Measurements from ENCODE around the gene DERA. TPM values are rescaled to one million over a fixed set of nuclear protein-coding genes. Genes with fewer than 3 reads are reported as not detected.

The DERA gene
- total RNA-seq, 1 donor from 2014 or later, result 20.2 TPM

DNA sequence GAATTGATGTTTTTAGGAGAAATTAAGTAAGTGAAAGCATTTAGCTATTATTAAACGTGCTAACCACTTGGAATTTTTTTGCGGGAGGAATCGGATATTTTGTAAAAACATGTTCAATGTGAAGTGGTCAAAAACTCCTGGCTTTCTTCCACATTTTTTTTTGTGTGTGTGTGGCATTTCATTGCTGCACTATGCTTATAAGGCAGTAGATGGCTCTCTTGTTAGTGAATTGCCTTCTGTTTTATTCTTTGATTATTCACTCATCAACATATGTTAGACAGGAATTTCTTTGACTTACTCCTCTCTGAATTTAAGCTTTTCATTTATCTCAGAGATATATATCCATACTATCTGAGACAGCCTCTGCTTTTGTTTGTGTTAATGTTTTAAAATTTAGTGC lies 71.3 kb downstream of the DERA start:
- DNase-seq, result no peak
- peak; percentile 57 for TF ChIP-seq CTCF (IDR thresholded peaks at IDR 0.05; ENCODE audit: borderline replicate concordance)
- Histone ChIP-seq H3K9me3 (replicated peaks) (no peaks in the 10 kb centered on the region), H3K4me3 (no peak overlapping the region), H3K36me3 (peaks cover 4% of the 10 kb centered on the region), H3K27ac (replicated peaks) (no peak overlapping the region), H3K4me1 (peaks cover 64% of the 10 kb centered on the region), H3K27me3 (ENCODE audit: low read depth) (no peaks in the 10 kb centered on the region)
- intact Hi-C loops (cut with micrococcal nuclease), result no loop called here

DNA sequence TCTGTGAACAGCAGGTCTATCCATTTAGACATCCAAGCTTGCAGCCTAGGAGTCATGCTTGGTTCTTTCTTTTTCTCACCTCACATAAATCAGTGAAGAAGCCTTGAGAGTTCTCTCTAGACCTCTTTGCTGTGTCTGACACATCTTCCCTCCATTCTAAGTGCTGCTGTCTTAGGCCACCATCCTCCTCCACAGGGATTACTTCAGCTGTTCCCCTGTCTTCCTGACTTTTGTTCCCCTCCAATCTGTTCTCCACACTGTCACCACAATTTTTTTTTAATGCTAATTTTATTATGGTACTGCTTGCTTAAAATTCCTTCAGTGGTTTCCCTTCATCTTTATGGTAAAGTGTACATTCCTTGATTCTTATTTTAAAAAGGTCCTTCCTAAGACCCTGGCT lies 71.8 kb downstream of the DERA start:
- Histone ChIP-seq H3K27me3 (ENCODE audit: low read depth) (no peaks in the 10 kb centered on the region), H3K4me3 (no peak overlapping the region), H3K9me3 (replicated peaks) (no peaks in the 10 kb centered on the region), H3K27ac (replicated peaks) (no peak overlapping the region), H3K36me3 (peaks cover 8% of the 10 kb centered on the region), H3K4me1 (peaks cover 62% of the 10 kb centered on the region)
- intact Hi-C loops (cut with micrococcal nuclease), result no loop called here
- no peak for TF ChIP-seq CTCF (IDR thresholded peaks at IDR 0.05; ENCODE audit: borderline replicate concordance)
- DNase-seq, result no peak

DNA sequence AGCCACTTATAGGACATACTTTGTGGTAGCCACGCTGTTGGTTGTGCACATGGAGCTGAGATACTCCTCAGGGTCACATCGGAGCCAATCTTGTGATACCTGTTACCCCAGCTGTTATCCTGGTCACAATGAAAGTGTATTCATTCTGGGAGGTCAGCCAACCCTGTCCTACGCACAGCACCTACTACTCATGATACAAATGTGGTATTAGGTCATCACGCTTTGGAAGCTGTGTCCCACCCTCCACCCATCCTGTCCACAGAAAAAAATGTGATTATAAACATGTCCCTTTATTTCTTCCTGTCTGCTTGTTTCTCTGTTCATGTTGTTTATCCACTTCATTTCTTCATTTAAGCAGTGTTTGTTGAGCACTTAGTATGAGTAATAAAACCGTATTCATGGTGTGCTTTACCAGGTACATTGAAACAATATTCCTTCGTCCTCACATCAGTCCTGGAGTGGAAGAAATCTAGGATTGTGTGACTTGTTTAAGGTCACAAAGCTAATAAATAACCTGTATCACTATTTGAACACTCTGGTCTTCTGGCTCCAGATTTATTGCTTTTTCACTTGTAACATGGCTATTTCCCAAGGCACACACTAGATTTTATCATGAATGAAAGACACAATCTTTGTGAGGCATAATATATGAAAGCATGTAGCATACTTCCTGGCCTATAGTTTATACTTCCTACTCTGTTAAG lies 73.1 kb downstream of the DERA start:
- Histone ChIP-seq H3K9me3 (replicated peaks) (no peaks in the 10 kb centered on the region), H3K4me3 (no peak overlapping the region), H3K27ac (replicated peaks) (peak overlapping the region; percentile 14), H3K27me3 (ENCODE audit: low read depth) (no peaks in the 10 kb centered on the region), H3K4me1 (peaks cover 53% of the 10 kb centered on the region), H3K36me3 (peaks cover 20% of the 10 kb centered on the region)
- intact Hi-C loops (cut with micrococcal nuclease), result no loop called here
- TF ChIP-seq CTCF (IDR thresholded peaks at IDR 0.05; ENCODE audit: borderline replicate concordance), result no peak
- no peak for DNase-seq

DNA sequence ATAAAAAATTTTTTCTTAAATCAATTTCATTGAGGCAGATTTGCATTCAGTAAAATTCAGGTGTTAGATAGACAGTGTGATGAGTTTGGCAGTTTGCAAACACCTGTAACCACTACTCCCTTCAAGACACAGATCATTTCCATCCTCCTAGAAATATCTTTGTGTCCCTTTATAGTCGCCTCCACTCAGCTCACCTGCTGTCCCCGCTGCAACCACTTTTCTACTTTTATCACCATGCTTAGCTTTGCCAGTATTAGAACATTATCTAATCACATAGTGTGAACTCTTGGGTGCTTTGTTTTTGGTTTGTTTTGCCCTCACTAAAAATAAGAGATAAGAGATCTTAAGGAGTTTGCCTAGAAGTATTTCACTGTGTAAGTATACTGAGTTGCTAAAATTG lies 73.8 kb downstream of the DERA start:
- Histone ChIP-seq H3K9me3 (replicated peaks) (no peaks in the 10 kb centered on the region), H3K4me3 (no peak overlapping the region), H3K36me3 (peaks cover 20% of the 10 kb centered on the region), H3K27me3 (ENCODE audit: low read depth) (no peaks in the 10 kb centered on the region), H3K4me1 (peaks cover 46% of the 10 kb centered on the region), H3K27ac (replicated peaks) (no peak overlapping the region)
- no peak for TF ChIP-seq CTCF (IDR thresholded peaks at IDR 0.05; ENCODE audit: borderline replicate concordance)
- DNase-seq, result no peak
- intact Hi-C loops (cut with micrococcal nuclease), result no loop called here

DNA sequence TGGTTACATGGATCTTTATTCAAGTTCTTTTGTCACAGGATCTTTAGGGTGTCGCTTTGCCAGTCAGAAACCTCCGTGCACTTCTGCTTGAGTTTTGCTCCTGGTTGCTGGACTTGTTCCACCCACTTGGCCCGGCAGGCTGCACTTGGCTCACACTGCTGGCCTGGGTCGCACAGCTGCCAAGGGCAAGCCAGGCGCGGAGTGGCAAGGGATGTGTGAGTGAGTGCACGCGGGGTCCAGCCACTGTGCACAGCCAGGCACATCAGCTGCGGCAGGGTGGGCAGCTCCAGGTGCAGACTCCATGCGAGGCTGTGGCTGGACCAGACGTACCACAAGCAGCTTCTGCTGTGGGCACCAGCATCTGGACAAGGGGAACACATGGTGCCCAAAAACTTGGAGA lies 76.6 kb downstream of the DERA start:
- peaks cover 37% of the 10 kb centered on the region for H3K4me1 ChIP-seq
- no peaks in the 10 kb centered on the region for H3K9me3 ChIP-seq (replicated peaks)
- TF ChIP-seq CTCF (IDR thresholded peaks at IDR 0.05; ENCODE audit: borderline replicate concordance), result no peak
- no peaks in the 10 kb centered on the region for H3K27me3 ChIP-seq (ENCODE audit: low read depth)
- peaks cover 20% of the 10 kb centered on the region for H3K36me3 ChIP-seq
- intact Hi-C loops (cut with micrococcal nuclease), result no loop called here
- DNase-seq, result peak; percentile 76
- H3K4me3 ChIP-seq, result no peak overlapping the region
- H3K27ac ChIP-seq (replicated peaks), result no peak overlapping the region
